Measurements from ENCODE around the gene SRR.
"Not testable (repeated sequence)": the region's sequence is repeated elsewhere in the genome, so short reads cannot be mapped to it uniquely, and the experiment has no call there.

Gene SRR

DNA sequence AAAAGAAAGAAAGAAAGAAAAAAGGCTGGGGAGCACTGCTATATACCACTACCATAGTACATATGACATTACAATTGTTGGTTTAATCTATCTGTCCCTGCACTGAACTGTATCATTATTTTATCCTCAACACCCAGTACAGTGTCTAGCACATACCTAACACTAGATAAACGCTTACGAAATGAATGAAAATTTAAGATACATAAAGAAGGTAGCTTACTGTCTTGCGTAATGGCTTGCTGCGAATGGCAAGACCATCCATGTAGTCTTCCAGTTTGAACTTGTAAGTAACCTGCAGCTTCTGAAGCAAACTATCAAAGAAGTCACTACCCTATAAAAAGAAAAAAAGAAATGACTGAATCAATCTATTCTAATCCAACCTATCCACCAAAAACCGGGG lies 6.7 kb upstream of the SRR start:
- DNase-seq (ENCODE audit: low spot score) = no peak
- no peak overlapping the region for H3K27ac ChIP-seq
- TF ChIP-seq CTCF (IDR thresholded peaks at IDR 0.05) = no peak
- no peak overlapping the region for H3K4me3 ChIP-seq

- no peak for TF ChIP-seq CTCF (IDR thresholded peaks at IDR 0.05)
- H3K4me3 ChIP-seq = no peak overlapping the region
- no peak overlapping the region for H3K27ac ChIP-seq
- DNase-seq (ENCODE audit: low spot score) = no peak
These were observed 4.6 kb upstream of the SRR start for GRCh38 chr17:2299136-2299535.

GRCh38 chr17:2299756-2300155 lies 4.0 kb upstream of the SRR start:
- no peak for DNase-seq (ENCODE audit: low spot score)
- TF ChIP-seq CTCF (IDR thresholded peaks at IDR 0.05) = no peak

GRCh38 chr17:2302778-2303203 lies 959 bp upstream of the SRR start:
- Histone ChIP-seq H3K27ac (peak overlapping the region; percentile 93 to 100), H3K4me3 (peak overlapping the region; percentile 100)
- no peak for TF ChIP-seq CTCF (IDR thresholded peaks at IDR 0.05)
- no peak for DNase-seq (ENCODE audit: low spot score)

More at GRCh38 chr17:2299756-2300155, 4.0 kb upstream of the SRR start:
- Histone ChIP-seq H3K4me3 (no peak overlapping the region), H3K27ac (no peak overlapping the region)

DNA sequence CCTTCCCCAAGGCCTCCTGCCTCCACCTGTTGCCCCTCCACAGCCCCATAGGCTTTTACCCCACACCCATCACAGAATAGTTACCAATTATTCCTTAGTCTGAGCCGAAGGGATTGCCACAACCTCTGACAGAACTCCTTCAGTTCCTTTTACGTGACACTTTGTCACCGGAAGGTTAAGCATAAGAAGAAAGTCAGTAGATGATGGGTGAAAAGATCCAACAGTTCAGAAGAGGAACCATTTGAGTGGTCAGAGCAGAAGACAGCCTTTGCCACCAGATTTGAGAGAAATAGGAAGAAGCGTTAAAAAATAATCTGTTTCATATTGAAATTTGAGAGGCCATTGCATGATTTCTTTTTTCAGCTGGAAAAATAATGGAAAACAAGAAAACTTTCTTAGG lies 1.2 kb downstream of the SRR start:
- no peak for DNase-seq (ENCODE audit: low spot score)
- H3K4me3 ChIP-seq = no peak overlapping the region
- H3K27ac ChIP-seq = no peak overlapping the region
- TF ChIP-seq CTCF (IDR thresholded peaks at IDR 0.05) = no peak

- no peak for TF ChIP-seq CTCF (IDR thresholded peaks at IDR 0.05)
- no peak for DNase-seq (ENCODE audit: low spot score)
- Histone ChIP-seq H3K4me3 (no peak overlapping the region), H3K27ac (no peak overlapping the region)
These were observed 5.8 kb downstream of the SRR start for GRCh38 chr17:2309338-2310154.

- DNase-seq (ENCODE audit: low spot score) = no peak
- H3K4me3 ChIP-seq = no peak overlapping the region
- TF ChIP-seq CTCF (IDR thresholded peaks at IDR 0.05) = no peak
- H3K27ac ChIP-seq = peak overlapping the region; percentile 24 to 52
These were observed 9.0 kb downstream of the SRR start for GRCh38 chr17:2312736-2313135.

- not testable (repeated sequence) for H3K4me3 ChIP-seq; H3K27ac ChIP-seq; DNase-seq (ENCODE audit: low spot score)
These were observed 13.1 kb downstream of the SRR start for GRCh38 chr17:2316916-2317205.

Measured in coronary artery (tissue), 2 donors.